DOHH2 (cell line): ENCODE data around the gene ATAD3B.
"Not testable (repeated sequence)": the region's sequence is repeated elsewhere in the genome, so short reads cannot be mapped to it uniquely, and the experiment has no call there.

ENCODE experiments used
- H3F3A ChIP-seq: fragments of 200-600 bp; sonication (generic), shearing (Covaris generic); 2 replicates; pipeline ENCODE4 v1.6.0; 2016; ENCODE audit warnings: antibody characterized with exemption, mild to moderate bottlenecking; ENCODE audit not compliant: control insufficient read depth, insufficient read depth
- H3K27ac ChIP-seq: fragments of 200-600 bp; sonication (generic); 2 replicates; pipeline ENCODE4 v1.5.1; 2014; ENCODE audit warnings: low read depth, mild to moderate bottlenecking, low read length, moderate library complexity
- H3K27me3 ChIP-seq: fragments of 200-600 bp; sonication (generic); 2 replicates; pipeline ENCODE4 v1.6.1; 2014; ENCODE audit warnings: mild to moderate bottlenecking, low read length, mixed read lengths; ENCODE audit not compliant: control insufficient read depth
- H3K36me3 ChIP-seq: fragments of 200-600 bp; sonication (generic); 2 replicates; pipeline ENCODE4 v1.6.1; 2014; ENCODE audit warnings: mild to moderate bottlenecking, low read length, moderate library complexity, mixed read lengths; ENCODE audit not compliant: control insufficient read depth
- H3K4me1 ChIP-seq: fragments of 200-600 bp; sonication (generic); 2 replicates; pipeline ENCODE4 v1.6.1; 2014; ENCODE audit warnings: mild to moderate bottlenecking, low read length, mixed read lengths; ENCODE audit not compliant: control insufficient read depth
- H3K4me2 ChIP-seq: fragments of 200-600 bp; sonication (generic); 2 replicates; pipeline ENCODE4 v1.6.0; 2014; ENCODE audit warnings: mild to moderate bottlenecking, low read length, moderate library complexity
- H3K4me3 ChIP-seq: fragments of 200-600 bp; sonication (generic); 2 replicates; pipeline ENCODE4 v1.5.1; 2014; ENCODE audit warnings: mild to moderate bottlenecking, low read length, mixed read lengths
- H3K79me2 ChIP-seq: fragments of 200-600 bp; sonication (generic); 2 replicates; pipeline ENCODE4 v1.6.1; 2014; ENCODE audit warnings: mild to moderate bottlenecking, low read length, mixed read lengths; ENCODE audit not compliant: control insufficient read depth
- H3K9me2 ChIP-seq: fragments of 200-600 bp; sonication (generic); replicated peaks from 2 replicates; pipeline ENCODE4 v1.6.1; 2014; ENCODE audit warnings: mild to moderate bottlenecking, low read length, mixed read lengths; ENCODE audit not compliant: control insufficient read depth
- H3K9me3 ChIP-seq: fragments of 200-600 bp; sonication (generic); 2 replicates; pipeline ENCODE4 v1.6.1; 2014; ENCODE audit warnings: antibody characterized with exemption, low read length, mixed read lengths; ENCODE audit not compliant: control insufficient read depth, insufficient read depth
- H4K20me1 ChIP-seq: fragments of 200-600 bp; sonication (generic); 2 replicates; pipeline ENCODE4 v1.6.0; 2014; ENCODE audit warnings: low read depth, mild to moderate bottlenecking, antibody characterized with exemption, low read length, moderate library complexity; ENCODE audit not compliant: control insufficient read depth, insufficient read depth
- EZH2phosphoT487 ChIP-seq: fragments of 200-600 bp; sonication (generic); IDR thresholded peaks from 2 replicates; pipeline ENCODE4 v1.6.1; 2017; ENCODE audit warnings: borderline replicate concordance, mild to moderate bottlenecking, antibody characterized with exemption, low read length, moderate library complexity, mixed read lengths
- TF ChIP-seq, protein P1 (sequence below): fragments of 200-600 bp; sonication (generic); IDR thresholded peaks from one replicate; pipeline ENCODE4 v1.5.1; 2014; ENCODE audit warnings: antibody characterized with exemption, mild to moderate bottlenecking, low read depth, low read length; ENCODE audit not compliant: poor library complexity, severe bottlenecking

The ATAD3B gene

DNA sequence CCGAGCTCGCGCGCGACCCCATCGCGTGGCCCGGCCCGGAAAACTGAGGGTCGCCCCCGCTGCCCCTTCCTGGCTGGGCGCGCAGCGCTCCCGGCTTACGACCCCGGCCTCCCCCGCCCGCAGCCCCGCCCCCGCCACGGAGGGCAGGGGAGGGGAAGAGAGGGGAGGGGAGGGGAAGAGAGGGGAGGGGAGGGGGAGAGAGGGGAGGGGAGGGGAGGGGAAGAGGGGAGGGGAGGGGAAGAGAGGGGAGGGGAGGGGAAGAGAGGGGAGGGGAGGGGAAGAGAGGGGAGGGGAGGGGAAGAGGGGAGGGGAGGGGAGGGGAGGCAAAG lies 43.8 kb upstream of the ATAD3B start:
- H3K4me1 ChIP-seq: no peaks in the 10 kb centered on the region
- no peak for TF ChIP-seq EZH2phosphoT487
- TF ChIP-seq, protein P1, sequence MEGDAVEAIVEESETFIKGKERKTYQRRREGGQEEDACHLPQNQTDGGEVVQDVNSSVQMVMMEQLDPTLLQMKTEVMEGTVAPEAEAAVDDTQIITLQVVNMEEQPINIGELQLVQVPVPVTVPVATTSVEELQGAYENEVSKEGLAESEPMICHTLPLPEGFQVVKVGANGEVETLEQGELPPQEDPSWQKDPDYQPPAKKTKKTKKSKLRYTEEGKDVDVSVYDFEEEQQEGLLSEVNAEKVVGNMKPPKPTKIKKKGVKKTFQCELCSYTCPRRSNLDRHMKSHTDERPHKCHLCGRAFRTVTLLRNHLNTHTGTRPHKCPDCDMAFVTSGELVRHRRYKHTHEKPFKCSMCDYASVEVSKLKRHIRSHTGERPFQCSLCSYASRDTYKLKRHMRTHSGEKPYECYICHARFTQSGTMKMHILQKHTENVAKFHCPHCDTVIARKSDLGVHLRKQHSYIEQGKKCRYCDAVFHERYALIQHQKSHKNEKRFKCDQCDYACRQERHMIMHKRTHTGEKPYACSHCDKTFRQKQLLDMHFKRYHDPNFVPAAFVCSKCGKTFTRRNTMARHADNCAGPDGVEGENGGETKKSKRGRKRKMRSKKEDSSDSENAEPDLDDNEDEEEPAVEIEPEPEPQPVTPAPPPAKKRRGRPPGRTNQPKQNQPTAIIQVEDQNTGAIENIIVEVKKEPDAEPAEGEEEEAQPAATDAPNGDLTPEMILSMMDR: no peak
- peaks cover 25% of the 10 kb centered on the region for H3K27me3 ChIP-seq
- no peaks in the 10 kb centered on the region for H3K36me3 ChIP-seq
- no peaks in the 10 kb centered on the region for H3F3A ChIP-seq
- no peaks in the 10 kb centered on the region for H3K9me3 ChIP-seq
- no peak overlapping the region for H3K4me2 ChIP-seq
- no peaks in the 10 kb centered on the region for H3K79me2 ChIP-seq
- H3K27ac ChIP-seq: no peak overlapping the region
- no peaks in the 10 kb centered on the region for H3K9me2 ChIP-seq
- no peak overlapping the region for H3K4me3 ChIP-seq
- H4K20me1 ChIP-seq: 0 out of 2 replicates have a peak, but pooled peaks cover 3% of the 10 kb centered on the region

DNA sequence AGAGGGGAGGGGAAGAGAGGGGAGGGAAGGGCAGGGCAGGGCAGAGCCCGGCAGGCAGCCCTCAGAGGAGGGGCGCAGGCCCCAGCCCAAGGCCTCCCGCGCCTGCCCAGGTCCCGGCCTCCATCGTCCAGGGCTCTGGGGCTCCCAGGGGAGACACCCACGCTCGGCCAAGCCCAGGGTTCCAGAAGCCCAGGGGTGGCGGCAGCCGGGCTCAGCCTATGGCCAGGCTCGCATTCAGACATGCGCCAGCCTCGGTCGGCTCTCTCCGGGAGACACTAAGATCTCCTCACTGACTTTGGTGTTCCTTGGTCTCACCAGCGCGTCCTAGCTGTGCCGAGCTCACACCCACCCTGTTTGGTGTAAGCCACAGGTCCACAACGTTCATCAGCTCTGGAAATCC lies 43.4 kb upstream of the ATAD3B start:
- H3K27me3 ChIP-seq: peaks cover 28% of the 10 kb centered on the region
- H3F3A ChIP-seq: no peaks in the 10 kb centered on the region
- H3K27ac ChIP-seq: no peak overlapping the region
- H3K9me3 ChIP-seq: no peaks in the 10 kb centered on the region
- no peaks in the 10 kb centered on the region for H3K4me1 ChIP-seq
- TF ChIP-seq, protein P1: no peak
- TF ChIP-seq EZH2phosphoT487: no peak
- H3K4me2 ChIP-seq: no peak overlapping the region
- H3K79me2 ChIP-seq: no peaks in the 10 kb centered on the region
- no peaks in the 10 kb centered on the region for H3K9me2 ChIP-seq
- H3K4me3 ChIP-seq: no peak overlapping the region
- H3K36me3 ChIP-seq: no peaks in the 10 kb centered on the region
- 0 out of 2 replicates have a peak, but pooled peaks cover 1% of the 10 kb centered on the region for H4K20me1 ChIP-seq

DNA sequence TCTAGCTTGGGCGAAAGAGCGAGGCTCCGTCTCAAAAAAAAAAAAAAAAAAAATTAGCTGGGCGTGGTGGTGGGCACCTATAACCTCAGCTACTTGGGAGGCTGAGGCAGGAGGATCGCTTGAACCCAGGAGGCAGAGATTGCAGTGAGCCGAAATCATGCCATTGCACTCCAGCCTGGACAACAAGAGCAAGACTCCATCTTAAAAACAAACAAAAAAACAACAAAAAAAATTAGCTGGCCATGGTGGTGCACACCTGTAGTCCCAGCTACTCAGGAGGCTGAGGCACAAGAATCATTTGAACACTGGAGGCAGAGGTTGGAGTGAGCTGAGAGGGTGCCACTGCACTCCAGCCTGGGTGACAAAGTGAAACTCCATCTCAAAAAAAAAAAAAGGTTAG lies 42.6 kb upstream of the ATAD3B start:
- H3K9me3 ChIP-seq, H3K9me2 ChIP-seq, H3K4me2 ChIP-seq, H3K4me3 ChIP-seq, H3K36me3 ChIP-seq, H3K79me2 ChIP-seq, H4K20me1 ChIP-seq, H3K27ac ChIP-seq, H3K4me1 ChIP-seq, H3F3A ChIP-seq: not testable (repeated sequence)
- H3K27me3 ChIP-seq: peaks cover 36% of the 10 kb centered on the region

DNA sequence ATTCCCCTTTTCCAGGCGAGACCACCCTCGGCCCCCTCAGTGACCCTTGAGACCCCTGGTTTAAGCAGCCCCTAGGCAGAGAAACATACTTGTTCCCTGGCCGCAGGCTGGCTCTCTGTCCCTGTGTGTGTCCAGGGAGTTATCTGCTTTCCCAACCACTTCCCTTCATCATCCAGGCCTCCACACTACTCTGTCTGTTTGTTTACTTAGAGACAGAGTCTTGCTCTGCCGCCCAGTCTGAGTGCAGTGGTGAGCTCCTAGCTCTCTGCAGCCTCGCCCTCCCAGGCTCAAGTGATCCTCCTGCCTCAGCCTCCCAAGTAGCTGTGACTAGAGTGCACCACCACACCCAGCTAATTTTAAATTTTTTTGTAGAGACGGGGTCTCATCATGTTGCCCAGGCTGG lies 41.9 kb upstream of the ATAD3B start:
- no peak overlapping the region for H3K4me2 ChIP-seq
- H3K27ac ChIP-seq: no peak overlapping the region
- peaks cover 43% of the 10 kb centered on the region for H3K27me3 ChIP-seq
- no peak overlapping the region for H3K4me3 ChIP-seq
- no peaks in the 10 kb centered on the region for H4K20me1 ChIP-seq
- no peaks in the 10 kb centered on the region for H3K9me3 ChIP-seq
- H3K9me2 ChIP-seq: no peaks in the 10 kb centered on the region
- H3F3A ChIP-seq: no peaks in the 10 kb centered on the region
- no peaks in the 10 kb centered on the region for H3K79me2 ChIP-seq
- H3K4me1 ChIP-seq: 0 out of 2 replicates have a peak, but pooled peaks cover 5% of the 10 kb centered on the region
- H3K36me3 ChIP-seq: no peaks in the 10 kb centered on the region
- TF ChIP-seq EZH2phosphoT487: no peak
- TF ChIP-seq, protein P1: no peak
